ENCODE results near the gene P3H3. TPM values are rescaled to one million over a fixed set of nuclear protein-coding genes. Genes with fewer than 3 reads are reported as not detected.
A peak's percentile ranks its signal among the peaks of the same experiment; 100 is the strongest.

P3H3 gene
- total and polyA plus RNA-seq, 9 of the 15 experiments (the other 6 are each of a cell fraction or from before 2014, with no cell fraction given) = 0.03 to 15.0 (median 4.8) TPM

DNA sequence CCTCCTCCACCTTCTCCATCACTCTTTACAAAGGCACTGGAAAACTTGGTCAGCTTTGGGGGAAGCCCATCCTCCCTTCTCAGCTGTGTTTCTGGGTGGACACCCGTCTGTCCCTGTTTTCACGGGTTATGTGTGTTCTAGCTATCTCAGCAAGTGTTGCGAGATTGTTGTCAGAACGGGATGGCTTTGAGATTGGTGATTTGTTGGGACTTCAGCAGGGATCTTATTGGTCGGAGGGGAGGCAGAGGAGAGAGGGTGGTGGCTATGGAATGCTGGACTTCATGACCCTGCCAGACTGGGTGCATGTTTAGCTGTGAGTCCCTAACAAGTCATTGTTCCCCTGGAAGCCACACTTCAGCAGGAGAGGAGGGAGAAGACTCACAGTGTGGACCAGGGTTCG lies 25.8 kb downstream of the P3H3 start:
- POLR2A ChIA-PET = interaction anchor here (7.4 kb wide), 1 partner anchor 14 kb away, joined by 174 read pairs; the partner anchor contains the start of genes SPSB2 and TPI1
- WGBS (ENCODE audit: insufficient coverage, low coverage, missing lambda C conversion rate) = 55% methylated on average over 4 of the region's 6 CpGs
- intact Hi-C loops (cut with micrococcal nuclease) = no loop called here
- Histone ChIP-seq H3K4me1 (replicated peaks in 1 of 2; ENCODE audit: control insufficient read depth in 2 of 2, insufficient read depth in 2 of 2, low read length in 2 of 2) (peaks cover 12 to 18% of the 10 kb centered on the region in 2 experiments; a peak in 4 of 5 replicates), H3K27ac (ENCODE audit: extremely low read depth, low read depth, low read length) (no peak overlapping the region; the same call in 2 of the 3 replicates), H3K79me2 (ENCODE audit: control insufficient read depth, insufficient read depth, low read length) (peaks cover 48% of the 10 kb centered on the region), H3K9me1 (ENCODE audit: control insufficient read depth, insufficient read depth, low read length) (peaks cover 3% of the 10 kb centered on the region), H3K4me2 (ENCODE audit: insufficient read depth, low read length) (peak overlapping the region; percentile 32; the same call in 1 of the 2 replicates), H4K20me1 (replicated peaks; ENCODE audit: control insufficient read depth, insufficient read depth, low read length) (no peaks in the 10 kb centered on the region; the same call in 1 of the 2 replicates), H3K4me3 (no peak overlapping the region), H3K9ac (ENCODE audit: insufficient read depth in 1 of 2, low read depth in 2 of 2, low read length in 2 of 2) (peak overlapping the region; percentile 49 to 62; a peak in 2 of 4 replicates), H3K27me3 (ENCODE audit: control insufficient read depth in 2 of 2, insufficient read depth in 2 of 2, low read length in 2 of 2) (no peaks in the 10 kb centered on the region), H2AFZ (ENCODE audit: low read depth, low read length) (no peak overlapping the region), H3K9me3 (replicated peaks; ENCODE audit: control insufficient read depth, insufficient read depth, low read depth, low read length) (no peaks in the 10 kb centered on the region), H3K36me3 (ENCODE audit: control insufficient read depth, insufficient read depth, low read length) (peaks cover 67% of the 10 kb centered on the region)
- CTCF ChIA-PET (ENCODE audit: low intra/inter-chr PET ratio) = no interaction called here
- DNase-seq (ENCODE audit: extremely low read depth in 1 of 4, low spot score in 3 of 4) (no peak), FAIRE-seq (peak; percentile 58), ATAC-seq (no peak)
- in situ Hi-C loops (cut with MboI) = no loop called here
- no TSS peak for BruUV-seq (replicated peaks)
- TF ChIP-seq ZNF444 (CRISPR knock-in tag; IDR thresholded peaks at IDR 0.05) (no peak), CHD1 (IDR thresholded peaks at IDR 0.05; ENCODE audit: low read length) (no peak), NR1H2 (CRISPR knock-in tag; IDR thresholded peaks at IDR 0.05) (no peak), MCM2 (IDR thresholded peaks at IDR 0.05; ENCODE audit: low read depth) (no peak), TBL1XR1 (IDR thresholded peaks at IDR 0.05; ENCODE audit: low read length in 2 of 2) (no peak), RAD51 (IDR thresholded peaks at IDR 0.05; ENCODE audit: borderline replicate concordance, low read depth) (no peak), RFX5 (IDR thresholded peaks at IDR 0.05; ENCODE audit: low read depth, low read length) (no peak), SUPT5H (IDR thresholded peaks at IDR 0.05) (no peak), CBX1 (IDR thresholded peaks at IDR 0.05; ENCODE audit: low read depth) (no peak), SETDB1 (IDR thresholded peaks at IDR 0.05; ENCODE audit: low read length) (no peak), PHF21A (IDR thresholded peaks at IDR 0.05; ENCODE audit: borderline replicate concordance, low read depth) (no peak), NUFIP1 (IDR thresholded peaks at IDR 0.05; ENCODE audit: partially characterized antibody) (no peak), C11orf30 (IDR thresholded peaks at IDR 0.05; ENCODE audit: low read depth) (no peak), HIVEP1 (CRISPR knock-in tag; IDR thresholded peaks at IDR 0.05) (no peak)
- TF ChIP-seq, protein P1, sequence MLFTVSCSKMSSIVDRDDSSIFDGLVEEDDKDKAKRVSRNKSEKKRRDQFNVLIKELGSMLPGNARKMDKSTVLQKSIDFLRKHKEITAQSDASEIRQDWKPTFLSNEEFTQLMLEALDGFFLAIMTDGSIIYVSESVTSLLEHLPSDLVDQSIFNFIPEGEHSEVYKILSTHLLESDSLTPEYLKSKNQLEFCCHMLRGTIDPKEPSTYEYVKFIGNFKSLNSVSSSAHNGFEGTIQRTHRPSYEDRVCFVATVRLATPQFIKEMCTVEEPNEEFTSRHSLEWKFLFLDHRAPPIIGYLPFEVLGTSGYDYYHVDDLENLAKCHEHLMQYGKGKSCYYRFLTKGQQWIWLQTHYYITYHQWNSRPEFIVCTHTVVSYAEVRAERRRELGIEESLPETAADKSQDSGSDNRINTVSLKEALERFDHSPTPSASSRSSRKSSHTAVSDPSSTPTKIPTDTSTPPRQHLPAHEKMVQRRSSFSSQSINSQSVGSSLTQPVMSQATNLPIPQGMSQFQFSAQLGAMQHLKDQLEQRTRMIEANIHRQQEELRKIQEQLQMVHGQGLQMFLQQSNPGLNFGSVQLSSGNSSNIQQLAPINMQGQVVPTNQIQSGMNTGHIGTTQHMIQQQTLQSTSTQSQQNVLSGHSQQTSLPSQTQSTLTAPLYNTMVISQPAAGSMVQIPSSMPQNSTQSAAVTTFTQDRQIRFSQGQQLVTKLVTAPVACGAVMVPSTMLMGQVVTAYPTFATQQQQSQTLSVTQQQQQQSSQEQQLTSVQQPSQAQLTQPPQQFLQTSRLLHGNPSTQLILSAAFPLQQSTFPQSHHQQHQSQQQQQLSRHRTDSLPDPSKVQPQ (CRISPR knock-in tag; IDR thresholded peaks at IDR 0.05; ENCODE audit: borderline replicate concordance) = no peak
- TF ChIP-seq, protein P2, sequence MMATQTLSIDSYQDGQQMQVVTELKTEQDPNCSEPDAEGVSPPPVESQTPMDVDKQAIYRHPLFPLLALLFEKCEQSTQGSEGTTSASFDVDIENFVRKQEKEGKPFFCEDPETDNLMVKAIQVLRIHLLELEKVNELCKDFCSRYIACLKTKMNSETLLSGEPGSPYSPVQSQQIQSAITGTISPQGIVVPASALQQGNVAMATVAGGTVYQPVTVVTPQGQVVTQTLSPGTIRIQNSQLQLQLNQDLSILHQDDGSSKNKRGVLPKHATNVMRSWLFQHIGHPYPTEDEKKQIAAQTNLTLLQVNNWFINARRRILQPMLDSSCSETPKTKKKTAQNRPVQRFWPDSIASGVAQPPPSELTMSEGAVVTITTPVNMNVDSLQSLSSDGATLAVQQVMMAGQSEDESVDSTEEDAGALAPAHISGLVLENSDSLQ (IDR thresholded peaks at IDR 0.05) = no peak
- TF ChIP-seq, protein P3, sequence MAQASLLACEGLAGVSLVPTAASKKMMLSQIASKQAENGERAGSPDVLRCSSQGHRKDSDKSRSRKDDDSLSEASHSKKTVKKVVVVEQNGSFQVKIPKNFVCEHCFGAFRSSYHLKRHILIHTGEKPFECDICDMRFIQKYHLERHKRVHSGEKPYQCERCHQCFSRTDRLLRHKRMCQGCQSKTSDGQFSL (CRISPR knock-in tag; IDR thresholded peaks at IDR 0.05) = no peak
- TF ChIP-seq, protein P3 (tag; IDR thresholded peaks at IDR 0.05) = no peak
- TF ChIP-seq, protein P4, sequence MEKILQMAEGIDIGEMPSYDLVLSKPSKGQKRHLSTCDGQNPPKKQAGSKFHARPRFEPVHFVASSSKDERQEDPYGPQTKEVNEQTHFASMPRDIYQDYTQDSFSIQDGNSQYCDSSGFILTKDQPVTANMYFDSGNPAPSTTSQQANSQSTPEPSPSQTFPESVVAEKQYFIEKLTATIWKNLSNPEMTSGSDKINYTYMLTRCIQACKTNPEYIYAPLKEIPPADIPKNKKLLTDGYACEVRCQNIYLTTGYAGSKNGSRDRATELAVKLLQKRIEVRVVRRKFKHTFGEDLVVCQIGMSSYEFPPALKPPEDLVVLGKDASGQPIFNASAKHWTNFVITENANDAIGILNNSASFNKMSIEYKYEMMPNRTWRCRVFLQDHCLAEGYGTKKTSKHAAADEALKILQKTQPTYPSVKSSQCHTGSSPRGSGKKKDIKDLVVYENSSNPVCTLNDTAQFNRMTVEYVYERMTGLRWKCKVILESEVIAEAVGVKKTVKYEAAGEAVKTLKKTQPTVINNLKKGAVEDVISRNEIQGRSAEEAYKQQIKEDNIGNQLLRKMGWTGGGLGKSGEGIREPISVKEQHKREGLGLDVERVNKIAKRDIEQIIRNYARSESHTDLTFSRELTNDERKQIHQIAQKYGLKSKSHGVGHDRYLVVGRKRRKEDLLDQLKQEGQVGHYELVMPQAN (IDR thresholded peaks at IDR 0.05; ENCODE audit: borderline replicate concordance) = no peak

Data from K562 (cell line).